Measurements from ENCODE around the gene C11orf16.

- TF ChIP-seq POLR2AphosphoS5 (IDR thresholded peaks at IDR 0.05; ENCODE audit: borderline replicate concordance, low read depth, low read length) (no peak), EZH2 (IDR thresholded peaks at IDR 0.05) (no peak), FOXP2 (optimal IDR thresholded peaks at IDR 0.05; ENCODE audit: control extremely low read depth, extremely low read length, insufficient read depth) (no peak)
Observed at GRCh38 chr11:8973121-8973520, 40.4 kb upstream of the C11orf16 start.
